IPS DF 4.7 (cell line): Measurements from ENCODE around the gene PRPF19.

Source experiments
- DNase-seq: peaks from one replicate; pipeline ENCODE4 v3.0.0-alpha.2; 2013; ENCODE audit warnings: low spot score; ENCODE audit errors: extremely low read depth

PRPF19 gene

DNA sequence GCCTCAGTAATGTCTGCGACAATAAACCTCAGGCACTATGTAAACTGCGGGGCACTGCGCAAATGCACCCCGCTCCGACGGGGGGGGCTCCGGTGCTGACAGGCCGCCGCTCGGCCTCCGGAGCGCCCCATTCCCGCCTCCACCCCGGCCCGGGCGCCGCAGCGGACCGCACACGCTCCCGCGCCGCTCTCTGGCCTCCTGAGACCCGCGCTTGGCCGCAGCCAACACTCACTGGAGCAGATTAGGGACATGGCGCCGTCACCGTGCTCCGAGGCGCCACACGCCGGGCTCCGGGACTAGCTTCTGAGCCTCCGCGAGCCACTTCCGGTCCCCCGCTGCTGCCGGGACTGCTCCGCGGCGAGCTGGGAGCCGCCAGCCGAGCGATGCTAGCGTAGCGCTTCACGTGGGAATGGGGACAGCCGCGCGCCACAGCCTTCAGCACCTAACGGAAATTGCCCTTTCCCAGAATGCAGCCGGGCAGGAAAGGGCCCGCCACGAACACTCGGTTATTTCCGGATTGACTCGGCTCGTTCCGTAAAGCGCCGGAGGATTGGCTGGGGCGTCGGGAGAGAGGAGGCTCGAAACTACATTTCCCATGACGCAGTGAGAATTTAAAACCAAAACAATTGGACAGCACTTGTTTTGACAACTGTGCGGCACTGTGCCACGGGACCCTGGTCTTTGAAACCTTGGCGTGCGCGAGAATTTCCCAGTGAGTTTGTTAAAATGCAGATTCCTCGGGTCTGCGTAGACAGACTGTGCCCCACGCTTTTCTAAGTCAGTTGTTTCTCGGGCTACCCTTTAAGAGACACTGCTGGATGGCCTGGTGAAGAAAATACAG, at the start of gene PRPF19:
TSS of gene PRPF19 (minus strand) at position 454 of the 841 bp plus-strand sequence. CDS start at position 251, 203 bp downstream.
- DNase-seq = no peak

DNA sequence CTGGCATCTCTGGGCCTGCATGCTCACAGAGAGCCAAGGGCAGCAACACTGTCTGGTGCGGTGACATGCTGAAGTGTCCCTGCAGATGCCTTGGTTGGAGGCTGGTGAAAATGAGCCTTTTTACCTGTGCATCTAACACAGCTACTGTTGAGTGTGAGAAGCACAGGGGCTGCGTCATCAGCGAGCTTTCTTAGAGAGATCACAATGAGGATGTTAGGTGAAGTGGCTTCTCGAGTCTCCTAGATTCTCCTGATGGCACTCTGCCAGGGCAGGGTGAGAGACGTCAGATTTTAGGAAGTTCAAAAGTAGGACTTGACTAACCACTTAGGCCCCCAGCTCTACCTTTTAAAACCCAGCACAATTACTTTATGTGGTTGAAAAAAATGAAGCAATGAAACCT, 49.2 kb upstream of the PRPF19 start:
- DNase-seq = no peak

DNA sequence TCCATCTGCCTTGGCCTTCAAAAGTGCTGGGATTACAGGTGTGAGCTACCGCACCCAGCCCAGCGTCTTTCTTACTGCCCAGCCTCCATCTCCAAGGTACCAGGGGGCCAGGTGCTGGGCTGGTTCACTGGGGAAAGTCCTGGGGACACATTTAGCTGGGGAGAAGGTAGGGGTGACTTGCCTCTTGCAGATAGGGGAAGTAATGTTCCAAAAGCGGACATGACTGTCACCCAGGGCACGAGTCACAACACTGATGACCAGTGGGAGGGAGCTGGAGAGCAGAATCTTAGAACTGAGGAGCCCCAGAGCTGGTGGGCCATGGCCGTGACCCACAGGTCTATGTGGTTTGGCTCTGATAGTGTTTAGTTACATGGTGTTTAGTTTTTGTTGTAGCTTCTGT, 48.0 kb upstream of the PRPF19 start:
- no peak for DNase-seq

DNA sequence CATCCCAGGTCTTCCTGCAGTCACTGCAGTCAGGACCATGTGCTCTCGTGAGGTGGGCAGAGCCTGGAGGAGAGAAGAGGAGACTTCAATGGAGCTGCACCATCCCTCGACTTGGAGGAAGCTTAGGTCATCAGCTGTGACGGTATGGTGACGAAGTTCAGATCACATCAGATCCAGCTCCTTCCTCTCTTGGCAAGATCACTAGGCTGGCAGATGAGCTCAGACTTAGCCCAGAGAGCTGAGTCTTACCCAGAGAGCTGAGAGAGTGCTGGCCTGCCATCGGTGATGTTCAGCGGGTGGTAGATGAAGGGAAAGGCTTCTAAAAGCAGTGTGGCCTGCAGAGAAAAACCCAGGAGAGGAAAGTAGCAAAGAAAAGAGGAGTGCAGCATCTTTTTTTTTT, 47.4 kb upstream of the PRPF19 start:
- DNase-seq = no peak

DNA sequence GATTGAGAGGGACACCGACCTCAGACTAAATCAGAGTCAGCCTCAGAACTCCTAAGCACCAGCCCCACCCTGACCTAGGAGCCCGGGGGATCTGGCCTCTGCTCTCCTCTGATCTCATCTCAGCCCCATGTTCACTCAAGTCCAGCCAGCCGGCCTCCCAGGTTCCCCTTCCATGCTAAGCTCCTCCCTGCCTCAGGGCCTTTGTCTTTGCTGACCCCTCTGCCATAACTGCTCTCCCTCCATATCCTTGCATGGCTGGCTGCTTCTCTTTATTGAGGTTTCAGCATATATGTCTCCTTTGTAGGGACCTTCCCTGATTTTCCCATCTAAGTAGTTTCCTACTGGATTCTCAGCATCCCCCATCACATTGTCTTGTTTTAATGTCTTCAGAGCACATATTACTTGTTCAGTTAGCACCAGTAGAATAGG, 46.4 kb upstream of the PRPF19 start:
- no peak for DNase-seq

DNA sequence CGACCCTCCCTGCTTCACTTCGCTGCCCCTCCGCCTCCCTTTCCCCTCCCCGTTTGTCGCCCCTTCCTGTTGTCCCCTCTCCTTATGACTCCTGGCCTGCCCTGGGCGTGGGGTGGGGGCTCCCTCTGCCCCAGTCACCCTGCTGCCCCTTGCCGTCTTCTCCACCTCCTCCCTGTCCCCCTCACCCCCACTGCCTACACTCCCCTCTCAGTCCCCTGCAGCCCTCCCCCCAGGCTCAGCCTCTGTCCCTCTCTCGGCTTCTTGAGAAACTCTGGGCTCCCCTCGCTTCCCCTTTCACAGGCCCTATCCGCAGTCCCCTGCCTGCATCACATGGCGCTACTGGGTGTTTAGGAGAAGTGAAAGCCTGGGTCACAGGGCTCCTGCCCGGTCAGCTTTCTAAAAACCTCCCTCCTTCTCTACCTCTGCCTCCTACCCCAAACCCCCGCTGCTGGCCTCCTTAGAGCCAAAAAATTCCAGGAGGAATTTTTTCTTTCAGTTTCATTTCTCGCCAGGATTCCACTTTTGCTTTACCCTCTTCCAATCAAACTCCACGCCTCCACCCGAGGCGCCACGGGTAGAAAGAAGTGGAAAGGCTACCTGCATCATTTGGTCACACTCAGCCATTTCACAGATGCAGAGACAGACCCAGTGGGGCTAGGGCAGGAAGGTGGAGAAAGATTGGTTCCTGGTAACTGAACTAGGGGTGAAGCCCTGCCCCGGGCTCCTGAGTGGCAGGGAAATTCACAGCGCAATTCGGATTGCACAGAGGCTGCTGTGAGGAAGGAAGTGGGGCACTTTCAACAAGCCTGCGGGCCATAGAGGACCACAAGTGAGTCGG, 45.7 kb upstream of the PRPF19 start, which contains the start of gene SLC15A3:
TSS of gene SLC15A3 (minus strand) at position 273 of the 838 bp plus-strand sequence. CDS start 625 bp downstream, outside the sequence.
- no peak for DNase-seq

DNA sequence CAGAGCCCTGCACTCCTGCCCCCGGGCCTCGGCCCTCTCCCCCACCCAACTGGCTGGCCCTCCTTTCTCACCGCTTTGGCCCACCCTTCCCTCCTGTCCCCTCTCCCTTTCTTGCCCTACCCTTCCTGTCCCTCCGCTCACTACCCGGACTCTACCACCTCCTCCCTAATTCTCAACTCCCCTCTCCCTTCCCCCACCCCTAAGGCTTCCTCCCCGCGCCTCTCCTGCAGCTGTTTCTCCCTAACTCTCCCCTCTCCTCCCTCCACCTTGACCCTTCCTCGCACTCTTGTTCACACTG, 45.2 kb upstream of the PRPF19 start:
- DNase-seq = no peak

DNA sequence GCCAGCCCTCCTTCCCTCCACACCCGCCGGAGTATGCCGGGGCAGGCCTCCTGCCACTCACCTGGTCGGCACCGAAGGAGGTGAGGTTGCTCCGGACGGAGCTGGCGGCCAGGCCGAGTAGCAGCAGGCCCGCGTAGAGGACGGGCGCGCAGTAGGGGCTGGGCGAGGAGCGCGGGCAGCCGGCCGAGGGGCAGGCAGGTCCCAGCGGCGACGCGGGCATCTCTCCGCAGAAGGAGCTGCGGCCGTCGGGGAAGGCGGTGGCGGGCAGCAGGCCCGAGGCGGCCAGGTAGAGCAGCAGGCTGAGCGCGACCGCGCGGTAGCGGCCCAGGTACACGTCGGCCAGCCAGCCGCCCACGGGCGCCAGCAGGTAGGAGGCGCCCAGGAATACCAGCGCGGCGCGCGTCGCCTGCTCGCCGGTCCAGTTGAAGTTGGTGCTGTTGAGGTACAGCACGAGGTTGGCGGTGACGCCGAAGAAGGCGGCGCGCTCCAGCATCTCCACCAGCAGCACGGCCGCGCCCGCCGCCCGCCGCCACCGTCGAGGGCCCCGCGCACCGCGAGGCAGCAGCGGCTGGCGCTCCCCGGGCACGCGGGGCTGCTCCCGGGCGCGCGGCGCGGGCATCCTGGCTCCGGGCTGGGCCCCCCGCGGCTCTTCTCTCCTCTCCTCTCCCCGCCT, 44.7 kb upstream of the PRPF19 start:
- DNase-seq = no peak

DNA sequence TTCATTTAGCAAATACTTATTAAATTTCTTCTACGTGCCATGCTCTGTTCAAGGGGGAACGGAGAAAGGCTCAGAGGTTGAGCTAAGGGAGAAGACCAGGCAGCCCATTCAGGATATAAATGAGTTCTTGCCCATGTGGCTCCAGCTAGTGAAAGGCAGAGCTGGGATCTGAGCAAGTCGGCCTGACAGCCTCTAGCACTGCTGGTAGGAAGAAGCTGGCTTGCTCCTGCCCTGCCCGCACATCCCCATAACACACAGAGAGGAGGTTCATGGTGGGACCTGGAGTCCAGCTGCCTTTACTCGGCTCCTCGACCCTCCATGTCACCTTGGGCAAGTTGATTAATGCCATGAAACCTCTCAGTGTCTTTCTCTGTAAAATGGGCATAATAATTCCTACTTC, 43.6 kb upstream of the PRPF19 start:
- DNase-seq = no peak

DNA sequence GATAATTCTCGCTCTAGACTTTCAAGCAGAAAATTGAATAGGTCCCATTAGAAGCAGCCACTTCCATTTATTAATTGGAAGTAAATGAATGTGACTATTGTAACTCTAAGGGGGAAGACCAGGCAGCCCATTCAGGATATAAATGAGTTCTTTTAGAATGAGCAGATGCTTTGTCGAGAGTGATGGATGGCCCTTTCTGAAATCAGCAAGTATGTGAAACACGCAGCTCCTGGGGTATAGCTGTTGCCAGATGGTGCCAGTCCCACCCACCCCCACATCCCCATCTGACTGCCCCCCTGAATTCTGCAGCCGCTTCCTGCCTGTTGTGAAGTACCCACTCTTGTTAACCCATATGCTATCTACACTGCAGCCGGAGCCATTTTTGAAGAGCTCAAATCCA, 41.9 kb upstream of the PRPF19 start:
- no peak for DNase-seq

DNA sequence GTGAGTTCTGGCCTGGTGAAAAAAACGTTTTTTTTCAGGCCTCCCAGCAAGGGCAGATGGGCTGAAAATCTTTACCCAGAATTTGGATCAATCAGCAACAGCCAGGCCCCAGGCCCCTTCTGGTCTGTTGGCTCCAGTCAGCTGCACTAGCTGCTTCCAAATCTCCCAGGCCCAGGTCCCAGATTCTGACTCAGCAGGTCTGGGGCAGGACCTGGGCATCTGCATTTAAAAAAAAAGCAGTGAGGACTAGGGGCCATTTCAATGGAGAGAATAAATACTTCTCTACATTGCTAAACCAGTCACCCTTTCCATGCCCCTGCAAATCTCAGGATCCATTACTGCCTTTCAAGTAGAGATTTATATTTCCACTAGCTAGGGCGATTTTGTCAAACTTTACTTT, 41.3 kb upstream of the PRPF19 start:
- DNase-seq = no peak

DNA sequence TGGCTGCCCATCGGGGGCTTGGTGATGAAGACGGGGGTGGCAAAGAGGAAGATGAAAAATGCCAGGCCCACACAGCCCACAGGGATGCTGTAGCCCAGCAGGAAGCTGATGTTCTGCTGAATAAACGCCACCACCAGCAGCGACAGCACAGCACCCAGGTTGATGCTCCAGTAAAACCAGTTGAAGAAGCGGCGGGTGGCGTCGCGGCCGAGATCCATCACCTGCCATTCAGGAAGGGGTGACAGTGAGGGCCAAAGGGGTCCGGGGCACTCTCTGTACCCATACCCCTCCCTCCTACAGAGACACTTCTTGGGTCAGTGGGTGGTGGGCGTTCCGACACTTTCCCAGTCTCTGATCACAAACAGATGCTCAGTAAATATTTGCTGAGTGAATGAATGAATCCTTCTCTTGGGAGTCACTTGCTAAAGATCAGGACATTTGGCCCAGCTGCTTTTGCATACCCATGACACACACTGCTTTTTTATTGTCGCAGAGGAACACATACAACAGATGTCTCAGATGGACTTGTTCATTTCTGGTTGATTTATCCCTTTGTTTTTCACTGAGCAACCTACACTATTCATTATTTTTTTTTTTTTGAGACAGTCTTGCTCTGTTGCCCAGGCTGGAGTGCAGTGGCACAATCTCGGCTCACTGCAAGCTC, 40.3 kb upstream of the PRPF19 start:
- DNase-seq = no peak

DNA sequence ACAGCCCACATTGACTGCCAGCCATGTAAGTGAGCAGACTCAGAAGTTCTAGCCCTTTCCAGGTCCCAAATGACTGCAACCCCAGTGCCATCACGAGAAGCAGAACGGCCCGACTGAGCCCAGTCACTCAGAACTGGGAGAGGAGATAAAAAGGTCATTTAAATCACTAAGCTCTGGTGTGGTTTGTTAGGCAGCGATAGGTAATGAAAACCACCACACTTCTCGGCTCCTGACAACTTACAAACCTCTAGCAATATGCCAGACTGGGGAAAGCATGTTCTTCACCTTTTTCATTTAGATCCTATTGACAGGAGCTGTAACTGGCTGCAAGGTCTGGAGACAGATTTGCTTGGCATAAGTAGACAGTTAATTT, 38.9 kb upstream of the PRPF19 start:
- no peak for DNase-seq

DNA sequence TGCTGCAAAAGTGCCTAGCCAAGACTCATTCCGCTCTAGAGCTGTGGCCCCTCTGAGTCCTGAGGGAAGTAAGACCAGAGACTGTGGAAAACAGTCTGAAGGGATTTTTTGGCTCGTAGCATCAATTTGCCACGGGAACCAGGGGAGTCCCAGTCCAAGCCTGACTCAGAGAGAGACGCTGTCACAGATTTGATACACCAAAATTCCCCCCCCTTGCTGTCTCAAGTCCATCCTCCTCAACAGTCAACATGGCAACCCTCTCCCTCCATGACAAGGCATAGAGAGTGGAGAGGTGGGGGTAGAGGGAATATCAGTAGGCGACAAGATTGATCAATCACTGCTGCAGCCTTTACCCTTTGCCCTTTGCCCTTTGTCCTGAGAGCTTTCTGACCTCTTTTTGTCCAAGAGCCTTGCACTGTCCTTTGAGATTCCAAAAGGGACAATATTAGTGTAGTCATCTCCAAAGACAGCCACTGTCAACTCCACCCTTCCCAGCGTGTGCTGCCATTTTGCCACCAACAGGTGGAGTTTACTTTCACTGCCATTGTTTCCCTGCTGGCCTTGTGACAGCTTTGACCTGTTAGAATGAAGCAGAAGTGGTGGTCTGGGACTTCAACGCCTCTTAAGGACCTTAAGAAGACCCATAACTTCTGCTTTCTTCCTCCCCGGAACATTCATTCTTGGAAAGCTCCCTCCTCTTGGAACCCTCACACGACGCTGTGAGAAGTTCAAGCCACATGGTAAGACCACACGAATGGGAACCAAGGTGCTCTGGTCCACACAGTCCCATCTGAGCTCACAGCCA, 38.3 kb upstream of the PRPF19 start:
- DNase-seq = no peak

DNA sequence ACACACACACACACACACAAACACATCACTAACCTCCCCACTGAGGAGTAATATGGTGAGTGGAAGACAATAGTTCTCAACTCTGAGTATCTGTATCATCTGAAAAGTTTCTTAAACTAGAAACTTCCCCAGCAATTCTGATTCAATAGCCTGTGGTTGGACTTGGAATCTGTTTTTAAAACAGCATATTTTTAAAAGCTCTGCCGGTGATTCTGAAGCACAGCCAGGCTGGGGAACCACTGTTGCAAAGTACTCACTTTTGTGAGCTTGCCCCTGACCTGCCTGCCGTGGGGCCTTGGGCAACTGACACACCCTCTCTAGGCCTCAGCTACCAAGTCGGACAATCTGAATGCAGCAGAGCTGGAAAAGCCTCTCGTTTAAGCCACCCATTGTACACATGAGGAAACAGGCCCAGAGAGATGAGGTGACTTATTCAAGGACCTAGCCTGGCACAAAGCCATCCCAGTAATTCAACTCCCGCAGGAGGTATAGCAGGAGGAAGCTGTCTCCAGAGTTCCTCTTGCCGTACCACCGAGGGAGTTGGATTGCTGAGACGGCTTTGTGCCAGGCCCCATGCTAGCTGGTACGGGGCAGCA, 36.7 kb upstream of the PRPF19 start:
- no peak for DNase-seq

DNA sequence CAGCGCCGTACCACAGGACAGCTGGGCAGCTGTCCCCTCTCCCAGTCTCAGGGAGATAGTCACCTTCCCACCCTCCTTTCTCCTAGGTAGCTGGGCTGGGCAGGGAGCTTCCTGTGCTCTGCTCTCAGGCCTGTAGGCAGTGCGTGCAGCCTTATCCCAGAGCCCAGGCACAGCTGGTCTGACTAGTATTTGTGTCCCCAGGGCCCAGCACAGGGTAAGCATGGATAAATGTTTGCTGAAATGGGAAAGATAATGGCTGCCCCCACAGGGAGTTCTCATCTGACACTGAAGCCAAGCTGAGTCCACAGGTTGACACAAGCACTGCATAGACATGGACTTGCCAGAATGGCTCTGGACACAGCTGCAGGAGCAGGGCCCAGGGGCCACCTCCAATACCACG, 35.8 kb upstream of the PRPF19 start:
- DNase-seq = no peak

DNA sequence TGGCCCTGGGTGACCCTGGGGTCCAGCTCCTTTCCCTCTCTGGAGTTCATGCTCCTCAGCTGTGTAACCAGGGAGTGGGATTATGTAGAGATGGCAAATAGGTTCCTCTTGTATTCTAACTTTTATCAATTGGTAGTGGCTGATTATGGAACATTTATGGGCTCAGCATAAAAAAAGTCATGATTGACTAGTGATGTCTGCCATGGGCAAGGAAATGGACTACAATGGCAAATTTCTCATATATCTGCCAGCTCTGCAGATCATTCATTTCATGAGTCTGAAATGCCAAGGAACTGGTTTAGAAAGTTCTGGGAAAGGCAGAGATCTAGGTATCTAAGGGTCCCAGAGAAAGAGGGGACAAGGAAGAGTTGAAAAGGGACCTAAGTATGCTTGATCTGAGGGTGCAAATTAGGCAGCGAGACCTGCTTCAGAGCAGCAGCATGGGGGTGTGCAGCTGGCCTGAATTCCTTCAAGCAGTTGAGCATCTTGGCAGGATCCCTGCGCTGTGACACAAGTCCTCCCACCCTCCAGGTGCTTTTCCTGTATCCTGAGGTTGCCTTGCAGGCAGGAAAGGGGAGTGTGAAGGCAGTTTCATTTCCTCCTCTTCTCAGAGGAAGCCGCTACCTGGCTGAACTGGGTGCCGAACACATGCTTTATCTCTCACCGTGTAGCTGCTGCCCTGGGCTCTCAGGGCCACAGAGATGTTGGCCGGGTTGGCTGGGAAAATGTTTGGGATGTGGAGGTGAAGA, 35.2 kb upstream of the PRPF19 start:
- DNase-seq = no peak

DNA sequence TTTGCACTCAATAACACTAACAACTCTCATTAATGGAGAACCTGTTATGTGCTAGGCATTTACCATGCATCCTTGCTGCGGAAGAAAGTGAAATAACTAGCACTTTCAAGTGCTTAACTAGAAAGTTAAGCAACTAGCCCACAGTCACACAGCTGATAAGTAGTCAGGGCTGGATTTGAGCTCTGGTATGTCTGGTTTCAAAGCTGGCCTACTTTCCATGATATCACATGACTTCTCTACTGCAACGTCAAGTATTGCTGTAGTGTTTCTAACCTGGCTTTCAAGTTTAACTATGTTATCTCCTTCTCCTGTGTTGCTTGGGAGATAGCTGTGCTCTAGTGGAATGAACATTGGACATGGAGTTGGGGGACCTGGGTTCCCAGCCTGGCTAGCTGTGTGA, 33.5 kb upstream of the PRPF19 start:
- no peak for DNase-seq

DNA sequence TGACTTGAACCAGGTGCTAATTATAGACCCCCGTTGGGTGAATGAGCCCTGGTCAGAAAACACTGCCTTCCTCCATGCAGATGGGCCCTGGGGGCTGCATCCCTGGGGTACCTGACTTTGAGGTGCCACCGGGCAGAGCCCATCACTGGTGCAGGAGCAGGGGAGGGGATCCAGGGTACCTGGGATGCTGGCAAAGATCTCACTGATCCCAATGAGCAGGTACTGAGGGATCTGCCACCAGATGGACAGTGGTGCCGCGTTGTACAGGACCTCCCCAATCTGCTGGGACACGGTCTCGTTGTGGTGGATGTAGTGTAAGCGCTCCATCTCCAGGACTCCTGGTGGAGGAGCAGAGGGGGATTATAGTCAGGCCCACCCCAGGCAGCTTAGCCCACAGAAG, 32.9 kb upstream of the PRPF19 start:
- no peak for DNase-seq

DNA sequence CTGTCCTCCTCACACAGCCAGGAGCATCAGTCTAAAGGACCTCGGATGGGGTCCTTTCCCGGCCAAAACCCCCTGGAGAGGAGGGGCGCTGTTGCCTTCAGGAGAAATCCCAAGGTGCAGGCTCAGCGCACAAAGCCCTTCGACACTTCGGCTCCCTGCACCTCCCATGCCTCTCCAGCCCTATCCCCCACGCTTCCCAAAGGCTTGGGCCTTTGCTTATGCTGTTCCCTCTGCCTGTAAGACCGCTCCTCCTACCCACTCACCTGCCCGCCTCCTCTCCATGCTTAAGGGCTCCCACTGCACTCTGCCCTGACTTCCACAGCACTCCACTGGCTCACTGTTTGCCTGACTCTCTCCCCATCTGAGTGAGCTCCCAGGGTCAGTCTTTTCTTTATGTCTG, 32.1 kb upstream of the PRPF19 start:
- no peak for DNase-seq
